A204.1 (cell line): Measurements from ENCODE around the gene SMURF2.
A peak's percentile ranks its signal among the peaks of the same experiment; 100 is the strongest.

Source experiments
- FAIRE-seq: peaks from 2 replicates; lab custom pipeline; 2012; peaks lifted over from hg19 to GRCh38; lab: Jason Lieb, UNC

The SMURF2 gene

GRCh38 chr17:64536913-64537312, 125.2 kb downstream of the SMURF2 start:
- no peak for FAIRE-seq

DNA sequence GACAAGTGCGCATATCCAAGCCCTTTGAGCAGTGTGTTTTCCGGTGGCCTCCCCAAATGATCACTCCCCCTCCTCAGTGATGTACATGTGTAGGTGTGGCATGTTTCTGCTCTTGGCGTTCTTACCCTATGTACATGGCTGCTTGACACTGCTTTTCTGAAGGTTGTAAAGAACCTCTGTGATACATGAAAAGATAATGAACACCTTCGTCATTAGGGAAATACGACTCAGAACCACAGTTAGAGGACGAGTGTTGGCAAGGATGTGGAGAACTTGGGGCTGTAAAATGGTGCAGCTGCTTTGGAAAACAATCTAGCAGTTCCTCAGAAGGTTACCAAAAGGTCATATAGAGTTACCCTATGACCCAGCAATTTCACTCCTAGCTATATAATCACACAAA, 126.8 kb downstream of the SMURF2 start:
- FAIRE-seq = no peak

GRCh38 chr17:64534187-64534586, 127.9 kb downstream of the SMURF2 start:
- no peak for FAIRE-seq

DNA sequence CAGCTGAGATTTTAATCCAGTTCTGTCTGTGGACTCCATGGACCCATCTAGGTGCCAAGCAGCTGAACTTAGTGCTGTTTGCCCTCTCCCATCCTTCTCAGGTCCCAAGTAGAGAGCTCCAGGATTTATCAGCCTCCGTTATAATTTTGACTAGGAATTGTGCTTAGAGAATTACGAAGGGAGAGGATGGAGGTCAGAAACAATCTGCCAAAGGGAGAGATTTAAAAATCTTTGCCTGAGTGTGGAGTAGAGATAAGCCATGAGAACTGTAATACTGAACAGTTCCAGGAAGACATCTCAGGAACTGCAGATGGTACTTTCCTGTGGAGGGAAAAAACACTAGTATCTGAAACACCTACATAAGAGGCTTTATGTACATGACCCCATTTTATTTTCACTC, 128.3 kb downstream of the SMURF2 start:
- FAIRE-seq = no peak

DNA sequence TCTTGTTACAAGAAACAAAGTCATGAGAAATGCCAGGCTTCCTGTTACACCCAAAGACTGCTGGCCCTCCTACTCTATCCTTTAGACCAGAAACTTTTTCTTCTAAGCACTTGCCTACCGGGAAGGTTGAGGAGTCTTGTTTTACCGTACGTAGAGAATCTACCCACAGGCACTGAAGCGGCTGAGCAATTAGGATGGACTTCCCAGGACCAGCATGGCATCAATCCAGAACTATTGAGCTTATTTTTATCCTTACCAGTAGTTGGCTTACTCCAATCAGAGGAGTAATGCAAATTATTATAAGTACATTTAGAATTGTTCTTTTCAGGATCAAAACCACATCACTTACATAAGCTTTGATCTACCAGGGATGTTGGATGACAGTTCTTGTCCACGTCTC, 129.7 kb downstream of the SMURF2 start:
- FAIRE-seq = no peak

DNA sequence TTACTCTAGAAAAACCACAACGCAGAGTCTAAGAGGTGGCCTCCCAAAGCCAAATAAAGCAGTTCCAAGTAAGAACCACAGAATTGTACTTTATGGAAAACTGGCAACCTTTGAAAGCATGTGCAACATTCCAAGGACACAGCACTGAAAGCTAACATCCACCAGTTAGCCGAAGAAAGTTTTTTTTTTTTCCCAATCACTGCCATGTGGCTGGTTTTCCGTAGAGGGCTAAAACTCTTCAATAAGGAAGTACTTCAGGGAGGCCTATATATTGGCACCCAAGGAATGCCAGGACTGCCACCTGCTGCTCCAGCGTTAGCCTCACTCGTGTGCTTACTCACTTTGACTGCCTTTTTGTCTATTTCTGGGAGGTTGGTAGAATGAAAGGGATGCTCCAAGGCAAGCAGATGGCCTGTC, 130.1 kb downstream of the SMURF2 start:
- no peak for FAIRE-seq

GRCh38 chr17:64529221-64529620, 132.9 kb downstream of the SMURF2 start:
- no peak for FAIRE-seq

- no peak for FAIRE-seq
Measured at GRCh38 chr17:64527914-64528313, 134.2 kb downstream of the SMURF2 start.

DNA sequence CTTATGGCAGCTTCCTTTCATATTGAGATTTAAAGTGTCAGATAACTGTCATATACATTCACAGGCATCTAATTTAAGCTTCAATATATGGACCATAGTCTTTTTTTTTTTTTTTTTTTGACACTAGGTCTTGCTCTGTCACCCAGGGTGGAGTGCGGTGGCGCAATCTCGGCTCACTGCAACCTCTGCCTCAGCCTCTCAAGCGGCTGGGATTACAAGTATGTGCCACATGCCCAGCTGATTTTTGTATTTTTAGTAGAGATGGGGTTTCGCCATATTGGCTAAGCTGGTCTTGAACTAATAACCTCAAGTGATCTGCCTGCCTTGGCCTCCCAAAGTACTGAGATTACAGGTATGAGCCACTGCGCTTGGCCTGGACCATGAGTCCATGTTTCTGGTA, 141.7 kb downstream of the SMURF2 start:
- FAIRE-seq = no peak

DNA sequence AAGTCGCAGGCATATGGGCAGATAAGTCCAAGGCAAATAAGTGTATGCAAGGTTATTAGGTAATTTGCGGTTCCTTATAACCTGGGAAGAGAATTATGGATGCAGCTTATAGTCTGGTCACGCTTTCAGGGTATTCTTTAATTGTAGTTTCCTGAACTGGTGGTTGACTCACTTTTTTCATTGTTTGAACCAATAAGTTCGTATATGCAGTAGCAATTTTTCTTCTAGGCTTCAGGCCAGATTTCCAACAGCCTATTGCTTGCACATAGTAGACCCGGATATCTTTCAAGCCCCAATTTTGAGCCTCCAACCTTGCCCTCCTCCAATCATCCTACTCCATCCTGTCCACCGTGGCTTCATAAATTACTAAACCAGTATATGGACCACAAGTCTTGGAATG, 142.5 kb downstream of the SMURF2 start:
- FAIRE-seq = no peak

DNA sequence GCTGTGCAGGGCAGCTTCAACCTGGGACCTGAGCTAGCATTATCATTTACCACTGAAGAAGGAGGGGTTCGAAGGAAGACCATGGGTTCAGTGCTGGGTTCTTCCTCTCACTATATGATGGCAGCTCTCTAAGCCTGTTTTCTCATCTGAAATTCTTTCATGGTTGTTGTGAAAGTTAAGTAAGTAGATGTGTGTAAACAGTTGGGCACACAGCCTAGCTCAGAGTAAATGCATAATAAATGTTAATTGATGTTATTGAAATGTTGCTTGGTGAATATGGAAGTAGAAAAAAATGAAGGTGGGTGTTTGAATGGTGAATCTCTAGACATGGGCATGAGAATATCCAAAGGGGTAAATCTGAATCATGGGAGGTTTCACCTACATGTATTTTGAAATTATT, 146.3 kb downstream of the SMURF2 start:
- no peak for FAIRE-seq

DNA sequence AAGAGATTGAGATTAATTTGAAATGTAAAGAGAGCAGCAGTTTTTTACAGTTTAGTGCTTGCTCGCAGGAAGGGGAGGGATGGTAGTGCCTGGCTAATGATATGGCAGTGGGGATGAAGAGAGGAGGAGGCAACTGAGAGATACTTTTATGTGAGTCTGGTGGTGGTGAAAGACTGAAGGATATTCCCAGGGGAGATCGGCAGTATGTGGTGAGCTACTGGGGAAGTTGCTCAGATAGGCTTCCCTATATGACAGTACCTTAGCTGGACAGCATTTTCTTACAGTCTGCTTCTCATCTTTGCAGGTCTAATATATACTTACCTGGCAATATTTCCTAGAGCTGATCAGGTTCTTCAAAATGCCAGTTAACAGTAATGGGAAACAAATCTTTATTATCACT, 146.7 kb downstream of the SMURF2 start:
- FAIRE-seq = no peak

- FAIRE-seq = no peak
Measured at GRCh38 chr17:64509179-64509578, 152.9 kb downstream of the SMURF2 start.

GRCh38 chr17:64508683-64509082, 153.4 kb downstream of the SMURF2 start:
- no peak for FAIRE-seq

DNA sequence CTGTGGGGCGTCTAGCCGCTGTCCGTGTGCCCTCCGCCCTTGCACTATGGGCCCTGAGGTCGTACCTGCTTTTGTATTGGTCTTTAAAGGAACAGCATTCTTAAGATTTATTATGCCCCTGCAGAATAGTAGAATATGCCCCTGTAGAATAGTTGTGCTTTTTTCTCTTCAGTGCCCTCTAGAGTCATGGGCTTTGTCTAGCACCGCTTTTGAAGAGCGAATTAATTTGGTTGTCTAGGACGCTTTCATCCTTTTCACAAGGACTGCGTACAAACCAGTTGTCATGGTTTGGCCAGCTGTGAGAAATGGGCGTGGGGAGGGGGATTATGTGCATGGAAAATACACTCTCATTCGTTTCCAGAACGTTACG, 154.7 kb downstream of the SMURF2 start:
- FAIRE-seq = no peak

DNA sequence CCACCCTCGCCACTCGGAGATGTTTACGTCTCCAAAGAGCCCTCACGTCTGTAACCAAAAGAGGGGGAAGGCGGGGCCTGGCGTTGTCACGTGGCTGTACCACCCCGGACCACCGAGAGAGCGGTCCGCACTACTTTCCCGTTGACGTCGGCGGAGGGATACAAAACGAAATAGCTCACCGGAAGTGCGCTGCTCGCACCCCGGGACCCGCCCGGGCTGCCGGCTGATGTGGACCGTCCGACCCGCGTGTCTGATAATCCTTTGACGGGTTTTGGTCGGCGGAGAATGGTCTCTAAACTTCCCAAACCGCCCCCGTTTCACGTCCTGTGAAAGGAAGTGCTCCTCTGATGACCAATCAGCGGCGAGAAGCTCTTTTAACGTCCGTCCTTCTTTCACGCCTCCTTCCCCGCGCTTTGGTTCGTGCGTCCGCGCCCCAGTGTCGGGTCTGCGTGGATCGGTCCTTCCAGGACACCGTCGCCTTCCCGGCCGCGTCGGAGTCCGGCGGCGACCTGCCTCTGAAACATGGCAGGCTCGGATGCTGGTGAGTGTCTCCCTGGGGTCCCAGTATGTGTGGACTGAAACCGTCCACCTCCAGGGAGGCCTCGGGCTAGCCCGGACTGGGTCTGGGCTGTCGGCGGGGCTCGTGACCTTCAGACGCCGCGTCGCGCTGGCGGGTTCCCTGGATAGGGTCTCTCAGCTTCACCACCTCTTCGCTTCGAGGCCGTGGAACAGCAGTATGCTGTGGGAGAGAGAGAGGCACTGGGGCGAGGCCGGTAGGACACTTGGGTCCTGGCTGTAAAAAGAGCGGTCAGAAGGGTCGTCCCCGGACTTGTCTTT, 155.3 kb downstream of the SMURF2 start, which contains the start of gene CEP95:
Gene CEP95 (plus strand): TSS at position 402 of the 837 bp plus-strand sequence. CDS start 121 bp downstream, at position 523.
- peak; percentile 55 for FAIRE-seq

- FAIRE-seq = no peak
Measured at GRCh38 chr17:64506201-64506575, 155.9 kb downstream of the SMURF2 start, which contains the start of gene DDX5. Gene DDX5 (minus strand): TSS chr17:64506289. CDS start chr17:64506119, 170 bp downstream.

- no peak for FAIRE-seq
Measured at GRCh38 chr17:64505340-64506200, 156.5 kb downstream of the SMURF2 start.

- FAIRE-seq = no peak
Measured at GRCh38 chr17:64504769-64505339, 157.3 kb downstream of the SMURF2 start.

DNA sequence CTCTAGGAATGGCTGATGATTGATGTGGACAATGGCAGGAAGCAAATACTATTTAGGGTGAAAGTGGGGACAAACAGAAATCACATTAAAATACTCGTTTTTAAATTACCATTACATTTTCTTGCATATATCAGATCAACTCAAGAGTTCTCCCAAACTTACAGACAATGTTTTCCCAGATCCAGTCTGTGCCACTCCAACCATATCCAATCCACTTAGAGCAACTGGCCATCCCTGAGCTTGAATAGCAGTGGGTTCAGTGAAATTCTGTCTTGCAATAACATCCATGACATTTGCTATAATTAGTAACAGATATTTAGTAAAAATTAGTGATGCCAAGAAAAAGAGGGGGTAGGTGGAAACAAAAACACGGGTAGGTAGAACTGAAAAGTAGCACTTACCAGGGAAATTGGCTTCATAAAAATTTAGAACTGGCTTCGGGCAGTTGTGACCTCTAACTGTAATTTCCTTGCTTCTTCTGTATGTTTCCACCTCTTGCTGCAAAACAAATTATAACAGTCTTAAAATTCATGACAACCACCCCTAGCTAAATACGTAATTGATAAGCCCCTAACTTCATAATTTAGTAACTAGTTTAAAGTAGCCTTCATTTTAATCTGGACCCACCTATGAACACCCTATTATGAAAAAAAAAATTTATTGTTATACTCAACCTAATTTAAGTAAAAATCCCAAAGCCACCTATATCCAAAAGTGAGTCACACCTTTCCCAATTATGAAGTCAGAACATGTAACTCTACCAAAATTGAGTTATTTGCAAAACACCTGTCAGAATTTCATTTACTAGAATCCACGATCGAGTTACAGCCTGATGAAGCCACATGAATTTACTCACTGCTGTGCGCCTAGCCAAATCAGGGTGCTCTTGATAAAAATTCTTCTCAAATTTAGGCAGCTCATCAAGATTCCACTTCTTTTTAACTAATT, 158.0 kb downstream of the SMURF2 start:
- no peak for FAIRE-seq

GRCh38 chr17:64503341-64503740, 158.8 kb downstream of the SMURF2 start:
- no peak for FAIRE-seq

DNA sequence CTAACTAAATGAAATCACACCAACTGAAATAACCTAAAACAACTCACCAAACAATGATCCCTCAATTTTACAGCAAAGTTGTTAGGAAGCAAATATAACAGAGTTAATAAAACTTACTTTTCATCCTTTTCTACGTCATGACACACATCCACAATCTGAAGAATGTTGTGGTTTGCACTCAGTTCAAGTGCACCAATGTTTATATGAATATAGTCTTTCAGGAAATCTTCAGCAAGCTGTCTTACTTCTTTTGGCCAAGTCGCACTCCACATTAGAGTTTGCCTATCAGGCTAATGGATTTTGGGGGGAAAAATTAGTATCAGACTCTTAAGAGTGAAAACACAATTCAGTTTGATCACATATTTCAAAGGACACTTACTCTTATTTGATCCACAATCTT, 159.3 kb downstream of the SMURF2 start:
- FAIRE-seq = no peak
